Skeletal muscle cell (primary cell): ENCODE measurements around the gene GCN1.
"Not testable (repeated sequence)": the region's sequence is repeated elsewhere in the genome, so short reads cannot be mapped to it uniquely, and the experiment has no call there.

ENCODE experiments used
- DNase-seq: peaks from one replicate; pipeline ENCODE4 v3.0.0-alpha.2; 2010; ENCODE audit warnings: low read depth
- H3K4me3 ChIP-seq: 2 replicates; pipeline ENCODE4 v1.5.1; 2011; ENCODE audit warnings: low read depth, mild to moderate bottlenecking, control low read depth, low read length, moderate library complexity

The GCN1 gene

DNA sequence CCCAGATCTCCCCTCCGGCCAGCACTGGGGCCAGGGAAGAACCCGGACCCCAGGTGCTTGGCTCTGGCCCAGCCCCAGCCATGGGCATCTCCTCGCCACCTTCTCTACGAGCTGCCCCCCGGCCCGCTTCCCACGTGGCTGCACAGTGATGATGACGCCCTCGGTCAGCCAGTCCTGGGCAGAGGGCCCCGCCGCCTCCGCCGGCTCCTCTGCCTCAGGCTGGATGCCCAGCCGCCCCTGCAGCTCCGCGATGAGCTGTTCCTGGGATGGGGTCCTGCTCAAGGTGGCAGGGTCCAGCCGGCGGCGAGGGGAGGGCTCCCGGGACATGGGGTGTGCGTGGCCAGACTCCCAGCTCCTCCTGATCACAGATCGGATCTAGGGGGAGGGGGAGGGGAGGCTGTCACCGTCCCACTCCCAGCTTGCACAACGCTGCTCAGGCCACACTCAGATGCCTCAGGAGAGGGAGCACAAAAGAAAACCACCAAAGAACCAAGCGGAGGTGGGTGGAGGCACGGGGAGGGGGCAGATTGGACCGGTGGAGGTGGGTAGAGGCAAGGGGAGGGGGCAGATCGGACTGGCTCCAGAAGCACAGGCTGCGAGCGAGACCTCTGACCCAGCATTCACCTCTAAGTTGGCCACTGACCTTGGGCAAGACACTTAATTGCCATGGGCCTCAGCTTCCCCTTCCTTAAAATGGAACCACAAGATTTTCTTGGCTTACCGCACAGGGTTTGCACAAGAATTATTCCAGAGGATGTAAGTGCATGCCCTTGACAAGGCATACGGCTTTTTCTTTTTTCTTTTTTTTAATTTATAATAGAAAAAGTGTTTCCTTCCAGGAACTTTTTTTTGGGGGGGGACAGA, 22.5 kb upstream of the GCN1 start:
- DNase-seq: no peak
- H3K4me3 ChIP-seq: no peak overlapping the region

- DNase-seq: no peak
- no peak overlapping the region for H3K4me3 ChIP-seq
Measured at GRCh38 chr12:120215766-120216735, 21.5 kb upstream of the GCN1 start.

GRCh38 chr12:120215357-120215735, 20.8 kb upstream of the GCN1 start:
- DNase-seq: no peak
- no peak overlapping the region for H3K4me3 ChIP-seq

GRCh38 chr12:120214626-120215356, 20.3 kb upstream of the GCN1 start:
- no peak overlapping the region for H3K4me3 ChIP-seq

DNA sequence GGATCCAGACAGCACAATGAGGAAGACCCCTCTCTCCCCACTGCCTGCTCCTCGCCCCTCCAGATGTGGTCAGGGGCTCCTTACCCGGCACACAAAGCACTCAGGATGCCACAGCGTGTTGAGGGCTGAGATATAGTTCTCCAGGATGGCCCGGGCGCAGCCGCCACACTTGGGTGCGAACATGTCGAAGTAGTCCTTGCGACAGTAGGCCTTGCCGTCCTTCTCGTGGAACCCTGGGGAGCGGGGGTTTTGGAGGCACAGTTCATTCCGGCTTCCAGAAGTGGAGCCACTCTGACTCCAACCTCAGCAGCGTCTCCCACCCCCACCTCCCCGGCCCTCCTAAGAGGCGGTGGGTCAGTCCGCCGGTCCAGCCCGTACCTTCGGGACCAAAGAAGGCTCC, 19.2 kb upstream of the GCN1 start:
- H3K4me3 ChIP-seq: no peak overlapping the region
- no peak for DNase-seq

More at GRCh38 chr12:120214626-120215356, 20.3 kb upstream of the GCN1 start:
- DNase-seq: no peak

DNA sequence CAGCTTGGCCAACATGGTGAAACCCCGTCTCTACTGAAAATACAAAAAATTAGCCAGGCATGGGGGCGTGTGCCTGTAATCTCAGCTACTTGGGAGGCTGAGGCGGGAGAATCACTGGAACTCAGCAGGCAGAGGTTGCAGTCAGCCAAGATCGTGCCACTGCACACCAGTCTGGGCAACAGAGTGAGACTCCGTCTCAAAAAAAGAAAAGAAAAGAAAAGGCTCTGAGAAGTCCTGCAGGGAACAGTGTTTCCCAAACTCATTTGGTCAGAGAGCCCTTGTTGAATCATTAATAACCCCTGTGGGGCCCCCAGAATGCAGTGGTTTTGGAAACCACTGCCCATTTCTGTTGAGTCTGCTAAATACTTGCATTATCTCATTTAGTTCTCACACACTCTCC, 18.7 kb upstream of the GCN1 start:
- DNase-seq, H3K4me3 ChIP-seq: not testable (repeated sequence)

- H3K4me3 ChIP-seq: no peak overlapping the region
- no peak for DNase-seq
Measured at GRCh38 chr12:120212301-120212700, 17.8 kb upstream of the GCN1 start.

GRCh38 chr12:120211904-120212283, 17.4 kb upstream of the GCN1 start:
- no peak overlapping the region for H3K4me3 ChIP-seq
- DNase-seq: no peak

- no peak for DNase-seq
- no peak overlapping the region for H3K4me3 ChIP-seq
Measured at GRCh38 chr12:120211243-120211903, 16.9 kb upstream of the GCN1 start.

DNA sequence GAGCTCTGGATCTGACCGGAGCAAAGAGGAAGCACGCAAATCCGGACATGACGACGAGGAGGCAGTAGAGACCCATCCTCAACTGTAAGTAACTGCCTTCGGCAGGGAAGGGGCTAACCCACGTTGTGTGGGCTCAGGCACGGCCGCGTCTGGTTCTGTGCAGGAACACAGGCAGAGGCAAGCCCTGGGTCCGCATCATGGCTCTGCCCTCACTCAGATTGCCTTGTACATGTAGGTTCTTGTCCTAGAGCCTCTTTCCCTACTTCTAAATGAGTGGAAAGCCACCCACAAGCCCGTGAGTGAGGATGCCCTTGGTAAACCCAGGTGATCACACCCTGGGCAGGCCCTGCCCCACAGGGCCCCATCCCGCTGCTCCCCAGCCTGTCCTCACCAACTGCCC, 15.3 kb upstream of the GCN1 start:
- DNase-seq: no peak
- H3K4me3 ChIP-seq: no peak overlapping the region

DNA sequence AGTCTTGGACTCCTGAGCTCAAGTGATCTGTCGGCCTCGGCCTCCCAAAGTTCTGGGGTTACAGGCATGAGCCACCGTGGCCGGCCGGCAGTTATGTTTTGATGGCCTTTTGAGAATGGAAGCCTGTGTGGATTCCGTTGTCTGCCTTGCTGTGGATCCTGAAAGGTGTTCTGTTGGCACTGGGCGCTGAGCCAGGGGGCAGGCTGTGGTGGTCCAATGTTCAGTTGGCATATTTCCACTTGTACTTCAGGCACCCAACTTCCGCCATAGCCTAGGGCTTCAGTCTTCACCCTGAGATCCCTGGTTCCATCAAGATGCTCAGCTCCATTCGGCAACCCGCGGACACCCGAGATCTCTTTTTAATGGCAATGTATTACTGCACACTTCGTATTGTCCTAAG, 12.7 kb upstream of the GCN1 start:
- DNase-seq: no peak
- H3K4me3 ChIP-seq: no peak overlapping the region

DNA sequence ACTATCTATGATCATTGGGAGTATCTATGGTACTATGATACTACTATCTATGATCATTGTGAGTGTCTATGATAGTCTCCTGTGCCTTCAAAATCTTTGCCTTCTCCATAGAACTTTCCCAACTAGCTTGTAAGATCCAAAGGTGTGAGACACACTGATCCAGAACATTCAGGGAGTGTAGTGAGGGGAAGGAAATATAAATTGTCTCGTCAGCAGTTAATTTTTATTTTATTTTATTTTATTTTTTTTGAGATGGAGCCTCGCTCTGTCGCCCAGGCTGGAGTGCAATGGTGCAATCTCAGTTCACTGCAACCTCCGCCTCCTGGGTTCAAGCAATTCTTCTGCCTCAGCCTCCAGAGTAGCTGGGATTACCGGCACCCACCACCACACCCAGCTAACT, 12.3 kb upstream of the GCN1 start:
- not testable (repeated sequence) for DNase-seq, H3K4me3 ChIP-seq

DNA sequence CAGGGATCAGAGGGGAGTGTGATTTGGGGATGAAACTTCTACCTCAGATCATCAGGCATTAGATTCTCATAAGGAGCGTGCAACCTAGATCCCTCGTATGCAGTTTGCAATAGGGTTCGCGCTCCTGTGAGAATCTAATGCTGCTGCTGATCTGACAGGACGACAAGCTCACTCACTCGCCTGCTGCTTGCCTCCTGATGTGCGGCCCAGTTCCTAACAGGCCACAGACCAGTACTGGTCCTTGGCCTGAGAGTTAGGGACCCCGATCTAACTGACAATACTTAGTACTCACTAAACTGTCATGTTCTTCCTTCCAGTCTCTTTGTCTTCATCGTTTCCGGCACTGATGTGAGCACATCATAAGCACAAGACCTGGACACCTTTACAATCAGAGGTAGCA, 11.7 kb upstream of the GCN1 start:
- no peak overlapping the region for H3K4me3 ChIP-seq
- no peak for DNase-seq

DNA sequence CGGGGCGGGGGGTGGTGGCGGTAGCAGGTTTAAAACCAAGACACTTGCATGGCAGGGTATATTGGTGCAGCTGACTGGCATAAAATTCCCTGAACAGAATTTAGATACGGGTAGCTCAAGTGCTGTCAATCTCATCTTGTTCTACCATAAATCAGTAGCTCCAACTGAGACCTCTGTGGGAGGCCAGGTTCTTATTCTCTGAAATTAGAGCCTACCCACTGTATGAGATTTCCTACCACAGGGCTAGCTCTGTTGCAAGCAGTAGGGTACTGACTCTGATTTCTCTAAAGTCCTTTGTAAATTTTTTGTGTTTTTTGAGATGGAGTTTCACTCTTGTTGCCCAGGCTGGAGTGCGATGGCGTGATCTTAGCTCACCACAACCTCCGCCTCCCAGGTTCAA, 9.7 kb upstream of the GCN1 start:
- no peak overlapping the region for H3K4me3 ChIP-seq
- DNase-seq: no peak

DNA sequence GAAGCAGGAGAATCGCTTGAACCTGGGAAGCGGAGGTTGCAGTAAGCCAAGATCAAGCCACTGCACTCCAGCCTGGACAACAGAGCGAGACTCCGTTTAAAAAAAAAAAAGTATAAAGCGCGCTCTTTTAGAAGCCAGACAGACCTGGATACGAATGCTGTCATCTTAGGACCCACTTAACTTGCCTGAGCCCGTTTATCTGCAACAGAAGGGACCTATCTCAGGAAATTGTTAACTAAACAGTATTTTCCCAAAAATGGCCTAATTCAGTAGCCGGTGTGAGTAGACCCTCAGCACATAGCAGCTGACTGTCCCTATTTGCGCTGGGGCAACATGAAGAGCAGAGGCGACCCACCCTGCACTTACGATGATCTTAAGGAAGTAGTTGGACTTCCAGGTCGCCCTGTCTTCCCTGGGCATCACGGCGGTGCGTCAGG, 5.9 kb upstream of the GCN1 start:
- DNase-seq: no peak
- peak overlapping the region; percentile 93 for H3K4me3 ChIP-seq

DNA sequence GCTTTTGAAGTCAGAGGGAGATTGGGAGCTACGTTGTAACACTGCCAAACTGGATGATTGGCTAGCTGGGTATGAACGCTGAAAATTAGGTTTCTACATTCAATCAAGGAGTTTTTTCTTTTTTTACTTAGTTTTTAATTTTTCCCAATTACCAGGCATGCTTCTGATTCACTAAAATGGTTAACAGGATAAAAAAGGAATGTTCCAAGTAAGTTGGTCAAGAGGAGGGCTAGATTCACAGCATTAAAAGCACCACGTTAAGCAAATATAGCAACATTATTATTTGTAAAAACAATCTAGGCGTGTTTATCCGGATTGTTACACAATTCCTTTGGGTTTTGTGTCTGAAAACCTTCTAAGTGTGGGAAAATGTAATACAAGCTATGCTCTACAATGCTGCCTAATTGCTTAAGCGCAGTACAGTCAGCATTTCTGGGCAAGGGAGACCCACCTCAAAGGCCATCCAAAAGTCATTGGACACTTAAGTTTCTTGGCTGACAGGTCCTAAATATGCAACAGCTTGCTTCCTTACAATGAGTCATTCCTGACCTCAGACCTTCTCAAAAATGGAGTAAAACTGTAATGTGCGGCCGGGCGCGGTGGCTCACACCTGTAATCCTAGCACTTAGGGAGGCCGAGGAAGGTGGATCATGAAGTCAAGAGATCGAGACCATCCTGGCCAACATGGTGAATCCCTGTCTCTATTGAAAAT, 5.2 kb upstream of the GCN1 start:
- peak; percentile 85 for DNase-seq
- peak overlapping the region; percentile 93 for H3K4me3 ChIP-seq

DNA sequence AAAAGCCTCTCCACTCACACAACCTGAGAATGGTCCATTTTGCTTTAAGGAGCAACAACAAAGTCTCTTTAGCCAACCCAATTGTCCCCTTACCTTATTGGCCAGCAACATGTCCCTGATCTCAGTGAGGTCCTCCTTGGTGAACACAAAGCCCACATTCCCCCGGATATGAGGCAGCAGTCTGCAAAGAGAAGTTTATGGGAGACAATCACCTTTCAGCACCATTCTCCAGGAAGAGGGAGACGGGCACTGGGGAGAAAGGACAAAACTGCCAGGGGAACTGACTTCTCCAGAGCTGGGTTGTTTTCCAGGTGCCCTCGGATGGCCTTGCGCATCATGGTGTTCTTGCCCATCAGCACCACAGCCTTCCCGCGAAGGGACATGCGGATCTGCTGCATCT, 4.5 kb upstream of the GCN1 start:
- H3K4me3 ChIP-seq: peak overlapping the region; percentile 93
- no peak for DNase-seq

- H3K4me3 ChIP-seq: no peak overlapping the region
- no peak for DNase-seq
Measured at GRCh38 chr12:120197542-120197887, 3.0 kb upstream of the GCN1 start.
